ENCODE results near the gene EHBP1. TPM values are rescaled to one million over a fixed set of nuclear protein-coding genes. Genes with fewer than 3 reads are reported as not detected.
"Not testable (repeated sequence)": the region's sequence is repeated elsewhere in the genome, so short reads cannot be mapped to it uniquely, and the experiment has no call there.

The EHBP1 gene
- total and polyA plus RNA-seq, 2 donors (not counting 3 experiments of a cell fraction or from before 2014, with no cell fraction given), result 8.4 to 34.8 TPM

DNA sequence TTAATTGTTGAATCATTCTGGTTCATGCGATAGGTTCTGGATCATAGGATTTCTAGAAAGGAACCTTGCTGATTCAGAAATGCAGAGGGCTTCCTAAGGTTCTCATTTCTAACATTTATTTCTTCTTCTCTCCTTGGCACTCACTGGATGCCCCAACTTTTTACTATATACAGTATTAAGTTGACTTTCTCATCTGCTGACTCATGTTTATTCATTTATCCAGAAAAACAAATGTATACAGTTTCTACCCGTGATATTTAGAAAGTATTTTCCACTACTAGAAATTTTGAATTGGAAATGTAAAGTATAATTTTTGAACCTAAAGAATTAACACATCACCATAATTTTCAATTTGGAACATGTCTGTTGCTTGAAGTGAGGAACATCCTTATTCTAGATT lies 312.9 kb downstream of the EHBP1 start:
- no TSS peak for BruUV-seq (replicated peaks)
- CTCF ChIA-PET, result interaction anchor here (0.7 kb wide), 1 partner anchor 10 kb away, joined by 3 read pairs; no protein-coding TSS in a partner anchor
- no peaks in the 10 kb centered on the region for H3K36me3 ChIP-seq (ENCODE audit: control insufficient read depth in 2 of 2, extremely low read depth in 1 of 2, insufficient read depth in 2 of 2, low read length in 2 of 2)
- no peak overlapping the region for H2AFZ ChIP-seq (ENCODE audit: low read depth, low read length)
- intact Hi-C loops (cut with micrococcal nuclease), result no loop called here
- H4K20me1 ChIP-seq (replicated peaks; ENCODE audit: control insufficient read depth, extremely low read depth, insufficient read depth, low read length), result no peaks in the 10 kb centered on the region
- POLR2A ChIA-PET, result no interaction called here
- H3K4me1 ChIP-seq (ENCODE audit: control insufficient read depth, extremely low read depth, insufficient read depth, low read length), result no peaks in the 10 kb centered on the region
- no peak overlapping the region for H3K9ac ChIP-seq (replicated peaks; ENCODE audit: extremely low read depth, insufficient read depth, low read length)
- no peaks in the 10 kb centered on the region for H3K9me3 ChIP-seq (replicated peaks; ENCODE audit: control insufficient read depth, insufficient read depth, low read length)
- TF ChIP-seq, protein P1, sequence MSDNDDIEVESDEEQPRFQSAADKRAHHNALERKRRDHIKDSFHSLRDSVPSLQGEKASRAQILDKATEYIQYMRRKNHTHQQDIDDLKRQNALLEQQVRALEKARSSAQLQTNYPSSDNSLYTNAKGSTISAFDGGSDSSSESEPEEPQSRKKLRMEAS (IDR thresholded peaks at IDR 0.05; ENCODE audit: insufficient read depth, insufficient read length), result no peak
- TF ChIP-seq POLR2A (IDR thresholded peaks at IDR 0.05; ENCODE audit: low read depth, low read length) (no peak), EZH2 (IDR thresholded peaks at IDR 0.05; ENCODE audit: borderline replicate concordance, low read depth, low read length, severe bottlenecking) (no peak), FOS (IDR thresholded peaks at IDR 0.05; ENCODE audit: borderline replicate concordance, insufficient read depth, low read length) (no peak), GATA2 (IDR thresholded peaks at IDR 0.05; ENCODE audit: insufficient read depth, insufficient read length, low read depth, low read length) (no peak), POLR2AphosphoS5 (IDR thresholded peaks at IDR 0.05; ENCODE audit: insufficient read depth, low read depth, low read length) (no peak), MYC (IDR thresholded peaks at IDR 0.05; ENCODE audit: low read depth, low read length) (no peak), JUN (IDR thresholded peaks at IDR 0.05; ENCODE audit: borderline replicate concordance, insufficient read depth, insufficient read length, low read depth) (no peak)
- TF ChIP-seq, protein P2, sequence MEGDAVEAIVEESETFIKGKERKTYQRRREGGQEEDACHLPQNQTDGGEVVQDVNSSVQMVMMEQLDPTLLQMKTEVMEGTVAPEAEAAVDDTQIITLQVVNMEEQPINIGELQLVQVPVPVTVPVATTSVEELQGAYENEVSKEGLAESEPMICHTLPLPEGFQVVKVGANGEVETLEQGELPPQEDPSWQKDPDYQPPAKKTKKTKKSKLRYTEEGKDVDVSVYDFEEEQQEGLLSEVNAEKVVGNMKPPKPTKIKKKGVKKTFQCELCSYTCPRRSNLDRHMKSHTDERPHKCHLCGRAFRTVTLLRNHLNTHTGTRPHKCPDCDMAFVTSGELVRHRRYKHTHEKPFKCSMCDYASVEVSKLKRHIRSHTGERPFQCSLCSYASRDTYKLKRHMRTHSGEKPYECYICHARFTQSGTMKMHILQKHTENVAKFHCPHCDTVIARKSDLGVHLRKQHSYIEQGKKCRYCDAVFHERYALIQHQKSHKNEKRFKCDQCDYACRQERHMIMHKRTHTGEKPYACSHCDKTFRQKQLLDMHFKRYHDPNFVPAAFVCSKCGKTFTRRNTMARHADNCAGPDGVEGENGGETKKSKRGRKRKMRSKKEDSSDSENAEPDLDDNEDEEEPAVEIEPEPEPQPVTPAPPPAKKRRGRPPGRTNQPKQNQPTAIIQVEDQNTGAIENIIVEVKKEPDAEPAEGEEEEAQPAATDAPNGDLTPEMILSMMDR (IDR thresholded peaks at IDR 0.05; ENCODE audit: extremely low read depth in 1 of 2, insufficient read depth in 1 of 2, low read depth in 1 of 2, low read length in 2 of 2), result no peak
- DNase-seq (ENCODE audit: low read depth, low spot score) (no peak), FAIRE-seq (no peak)
- no peaks in the 10 kb centered on the region for H3K27me3 ChIP-seq (ENCODE audit: control insufficient read depth in 2 of 2, insufficient read depth in 2 of 2, low read length in 2 of 2)
- no peak overlapping the region for H3K4me2 ChIP-seq (ENCODE audit: insufficient read depth, low read length)
- H3K4me3 ChIP-seq (replicated peaks in 1 of 3; ENCODE audit: insufficient read depth in 1 of 3, low read depth in 1 of 3, low read length in 3 of 3), result no peak overlapping the region
- H3K79me2 ChIP-seq (ENCODE audit: control insufficient read depth, insufficient read depth, low read length), result no peaks in the 10 kb centered on the region
- H3K9me1 ChIP-seq (replicated peaks; ENCODE audit: control insufficient read depth, extremely low read depth, insufficient read depth, low read length), result no peaks in the 10 kb centered on the region
- dilution Hi-C loops (cut with MboI; ENCODE audit: extremely low pct_ligation_motif_present, low sequenced_read_pairs), result no loop called here
- no peak overlapping the region for H3K27ac ChIP-seq (ENCODE audit: insufficient read depth, low read depth, low read length)

DNA sequence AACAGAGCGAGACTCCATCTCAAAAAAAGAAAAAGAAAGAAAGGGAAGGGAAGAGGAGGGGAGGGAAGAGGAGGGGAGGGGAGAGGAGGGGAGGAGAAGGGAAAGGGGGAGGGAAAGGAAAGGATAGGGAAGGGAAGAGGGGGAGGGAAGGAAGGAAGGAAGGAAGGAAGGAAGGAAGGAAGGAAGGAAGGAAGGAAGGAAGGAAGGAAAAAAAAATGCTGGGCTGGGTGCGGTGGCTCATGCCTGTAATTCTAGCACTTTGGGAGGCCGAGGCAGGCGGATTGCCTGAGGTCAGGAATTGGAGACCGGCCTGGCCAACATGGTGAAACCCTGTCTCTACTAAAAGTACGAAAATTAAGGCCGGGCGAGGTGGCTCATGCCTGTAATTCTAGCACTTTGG lies 314.2 kb downstream of the EHBP1 start:
- H3K27ac ChIP-seq (ENCODE audit: insufficient read depth, low read depth, low read length); H3K4me1 ChIP-seq (ENCODE audit: control insufficient read depth, extremely low read depth, insufficient read depth, low read length); DNase-seq (ENCODE audit: low read depth, low spot score); H3K4me2 ChIP-seq (ENCODE audit: insufficient read depth, low read length); H3K4me3 ChIP-seq (replicated peaks in 1 of 3; ENCODE audit: insufficient read depth in 1 of 3, low read depth in 1 of 3, low read length in 3 of 3); H3K27me3 ChIP-seq (ENCODE audit: control insufficient read depth in 2 of 2, insufficient read depth in 2 of 2, low read length in 2 of 2); CTCF ChIA-PET; H3K9me3 ChIP-seq (replicated peaks; ENCODE audit: control insufficient read depth, insufficient read depth, low read length); H3K36me3 ChIP-seq (ENCODE audit: control insufficient read depth in 2 of 2, extremely low read depth in 1 of 2, insufficient read depth in 2 of 2, low read length in 2 of 2); H4K20me1 ChIP-seq (replicated peaks; ENCODE audit: control insufficient read depth, extremely low read depth, insufficient read depth, low read length); POLR2A ChIA-PET; H2AFZ ChIP-seq (ENCODE audit: low read depth, low read length); H3K9ac ChIP-seq (replicated peaks; ENCODE audit: extremely low read depth, insufficient read depth, low read length); dilution Hi-C loops (cut with MboI; ENCODE audit: extremely low pct_ligation_motif_present, low sequenced_read_pairs); FAIRE-seq; H3K9me1 ChIP-seq (replicated peaks; ENCODE audit: control insufficient read depth, extremely low read depth, insufficient read depth, low read length); BruUV-seq (replicated peaks); H3K79me2 ChIP-seq (ENCODE audit: control insufficient read depth, insufficient read depth, low read length): not testable (repeated sequence)
- intact Hi-C loops (cut with micrococcal nuclease), result loop anchor here (5.0 kb wide), 2 partner anchors 312 to 562 kb away; partner anchors contain the start of gene EHBP1
